HCT116 (cell line): Measurements from ENCODE around the gene MRPS12. TPM values are rescaled to one million over a fixed set of nuclear protein-coding genes. Genes with fewer than 3 reads are reported as not detected.
A peak's percentile ranks its signal among the peaks of the same experiment; 100 is the strongest.

Experiments
- ATAC-seq: fragments of 200-7000 bp; cut with Tn5 transposase; 2 replicates; pipeline ENCODE4 v1.9.1; 2020; ENCODE audit warnings: mild to moderate bottlenecking, moderate library complexity
- BruUV-seq: library from RNA; stranded (reverse); fragments of 400-500 nt; replicated peaks from 2 replicates; lab custom pipeline; 2021; lab: Mats Ljungman, UMichigan
- CTCF ChIA-PET: fragments of 300-600 bp; sonication (Branson Sonifier 250); formaldehyde crosslinking; loops from one replicate; lab custom pipeline; 2021; ENCODE audit warnings: antibody characterized with exemption; lab: Charles Lee
- POLR2A ChIA-PET: fragments of 300-600, 350-600 bp; sonication (Branson Sonifier 250); formaldehyde crosslinking; loops from one replicate; lab custom pipeline; 2021; ENCODE audit warnings: antibody characterized with exemption; lab: Charles Lee
- RAD21 ChIA-PET, 2 experiments: fragments of 300-600 bp; sonication (Branson Sonifier 250); formaldehyde crosslinking; loops; one replicate each; lab custom pipeline; 2023; ENCODE audit warnings: low total read pairs in 2 of 2; ENCODE audit not compliant: uncharacterized antibody in 2 of 2, unreplicated experiment in 2 of 2, low non-redundant PET in 1 of 2; lab: Charles Lee
- DNase-seq: peaks from one replicate; pipeline ENCODE4 v3.0.0-alpha.2; 2010; ENCODE audit warnings: low read depth, low spot score
- H2AFZ ChIP-seq: fragments of 200-600 bp; shearing (Covaris generic), sonication (generic); 2 replicates; pipeline ENCODE4 v1.6.1; 2017; ENCODE audit warnings: low read depth, mixed run types, mixed read lengths, antibody characterized with exemption, low read length; ENCODE audit not compliant: poor library complexity, severe bottlenecking
- H3K27ac ChIP-seq: 2 replicates; pipeline ENCODE4 v1.5.1; 2012; ENCODE audit warnings: low read depth, low read length
- H3K27me3 ChIP-seq: fragments of 200-600 bp; sonication (generic); 2 replicates; pipeline ENCODE4 v1.6.1; 2016; ENCODE audit warnings: mixed run types, low read length, mixed read lengths; ENCODE audit not compliant: insufficient read depth
- H3K36me3 ChIP-seq, 2 experiments: fragments of 200-500 bp in 1 of 2; fragments of 200-600 bp in 1 of 2; sonication (Bioruptor generic) in 1 of 2; sonication (generic) in 1 of 2; 2 replicates each; pipeline versions ENCODE4 v1.5.1 to v1.6.1; 2014 to 2016; ENCODE audit warnings: low read length in 2 of 2, inconsistent platforms in 1 of 2, mixed read lengths in 1 of 2, mixed run types in 1 of 2; ENCODE audit not compliant: insufficient read depth in 2 of 2, control insufficient read depth in 1 of 2
- H3K4me1 ChIP-seq, 2 experiments: fragments of 200-600 bp in 1 of 2; sonication (generic) in 1 of 2; 2 replicates each; pipeline versions ENCODE4 v1.5.1 to v1.6.1; 2012 to 2017; ENCODE audit warnings: low read length in 2 of 2, inconsistent platforms in 1 of 2, mild to moderate bottlenecking in 1 of 2, mixed read lengths in 1 of 2, mixed run types in 1 of 2, moderate library complexity in 1 of 2; ENCODE audit not compliant: insufficient read depth in 2 of 2, control insufficient read depth in 1 of 2
- H3K4me2 ChIP-seq: fragments of 200-600 bp; sonication (generic); 2 replicates; pipeline ENCODE4 v1.6.1; 2017; ENCODE audit warnings: mixed run types, low read length, mixed read lengths
- H3K4me3 ChIP-seq, 2 experiments: fragments of 200-600 bp in 1 of 2; sonication (generic) in 1 of 2; replicated peaks in 1 of 2; 2 replicates each; pipeline ENCODE4 v1.5.1; 2011 to 2016; ENCODE audit warnings: low read length in 2 of 2, control low read depth in 1 of 2, low read depth in 1 of 2, mild to moderate bottlenecking in 1 of 2, mixed read lengths in 1 of 2, mixed run types in 1 of 2
- H3K79me2 ChIP-seq: fragments of 200-600 bp; sonication (generic); 2 replicates; pipeline ENCODE4 v1.6.1; 2017; ENCODE audit warnings: mild to moderate bottlenecking, mixed run types, low read length, moderate library complexity, mixed read lengths; ENCODE audit not compliant: insufficient read depth
- H3K9ac ChIP-seq: fragments of 200-600 bp; sonication (generic); 2 replicates; pipeline ENCODE4 v1.6.1; 2016; ENCODE audit warnings: low read length, mixed read lengths
- H3K9me2 ChIP-seq: fragments of 200-600 bp; sonication (generic), shearing (Covaris generic); 2 replicates; pipeline ENCODE4 v1.6.1; 2017; ENCODE audit warnings: mixed run types, mild to moderate bottlenecking, moderate library complexity; ENCODE audit not compliant: insufficient read depth
- H3K9me3 ChIP-seq, 2 experiments: fragments of 200-500 bp in 1 of 2; fragments of 200-600 bp in 1 of 2; sonication (Bioruptor generic) in 1 of 2; sonication (generic) in 1 of 2; 2 replicates each; pipeline ENCODE4 v1.6.1; 2014 to 2017; ENCODE audit warnings: low read length in 2 of 2, mixed read lengths in 2 of 2, inconsistent platforms in 1 of 2, low read depth in 1 of 2, mild to moderate bottlenecking in 1 of 2, mixed run types in 1 of 2, moderate library complexity in 1 of 2; ENCODE audit not compliant: control insufficient read depth in 1 of 2, insufficient read depth in 1 of 2
- H4K20me1 ChIP-seq: fragments of 200-600 bp; sonication (generic), shearing (Covaris generic); 2 replicates; pipeline ENCODE4 v1.6.1; 2017; ENCODE audit warnings: mixed run types, mild to moderate bottlenecking, moderate library complexity; ENCODE audit not compliant: insufficient read depth
- CBX3 ChIP-seq: IDR thresholded peaks from 2 replicates; pipeline ENCODE4 v1.6.1; 2012; ENCODE audit warnings: low read depth
- CTCF ChIP-seq, 3 experiments: fragments of 200-600 bp in 1 of 3; sonication (generic) in 1 of 3; IDR thresholded peaks in 2 of 3; conservative IDR thresholded peaks in 1 of 3; 2 replicates each; pipeline ENCODE4 v1.5.1; 2012 to 2017; ENCODE audit warnings: low read depth in 2 of 3, low read length in 2 of 3, antibody characterized with exemption in 1 of 3, borderline replicate concordance in 1 of 3, control low read depth in 1 of 3, mild to moderate bottlenecking in 1 of 3, mixed read lengths in 1 of 3, mixed run types in 1 of 3, moderate library complexity in 1 of 3; ENCODE audit not compliant: insufficient read depth in 1 of 3
- EGR1 ChIP-seq: IDR thresholded peaks from 2 replicates; pipeline ENCODE4 v1.6.1; 2012; ENCODE audit warnings: low read depth
- EZH2phosphoT487 ChIP-seq: fragments of 200-600 bp; IDR thresholded peaks from 2 replicates; pipeline ENCODE4 v1.6.1; 2018; ENCODE audit warnings: antibody characterized with exemption, borderline replicate concordance
- FOSL1 ChIP-seq: IDR thresholded peaks from 2 replicates; pipeline ENCODE4 v1.6.1; 2012; ENCODE audit warnings: low read depth
- SRF ChIP-seq: IDR thresholded peaks from 2 replicates; pipeline ENCODE4 v1.6.1; 2012; ENCODE audit warnings: low read depth
- TCF7L2 ChIP-seq: IDR thresholded peaks from 2 replicates; pipeline ENCODE4 v1.7.0; 2011; ENCODE audit warnings: borderline replicate concordance, inconsistent platforms; ENCODE audit not compliant: insufficient read depth, insufficient read length; ENCODE audit errors: extremely low read depth
- YY1 ChIP-seq: IDR thresholded peaks from 2 replicates; pipeline ENCODE4 v1.6.1; 2011; ENCODE audit warnings: low read length, low read depth, moderate library complexity, mild to moderate bottlenecking; ENCODE audit not compliant: insufficient replicate concordance; ENCODE audit errors: extremely low read depth
- ZNF274 ChIP-seq: fragments of 200-500 bp; sonication (Bioruptor generic); IDR thresholded peaks from 2 replicates; pipeline ENCODE4 v1.6.1; 2014; ENCODE audit warnings: mild to moderate bottlenecking, low read depth, low read length, inconsistent platforms
- intact Hi-C: fragments of 100-400 bp; cut with micrococcal nuclease; formaldehyde crosslinking; loops from 2 replicates; pipeline ENCODE4 v1.10.0; 2022
- total RNA-seq: library from RNA; stranded (reverse); gene quantifications from one replicate; pipeline ENCODE4 v1.2.1, GENCODE V29; 2021; ENCODE audit not compliant: unreplicated experiment
- TF ChIP-seq, protein P1 (sequence below): IDR thresholded peaks from 2 replicates; pipeline ENCODE4 v1.6.1; 2012

The MRPS12 gene
- total RNA-seq, 1 experiment from 2014 or later = 97.7 TPM

- Histone ChIP-seq H2AFZ (no peak overlapping the region), H3K9ac (no peak overlapping the region), H3K4me2 (no peak overlapping the region), H3K4me3 (no peak overlapping the region), H3K27ac (no peak overlapping the region), H3K36me3 (no peaks in the 10 kb centered on the region), H3K79me2 (no peaks in the 10 kb centered on the region), H3K9me2 (no peaks in the 10 kb centered on the region), H3K27me3 (no peaks in the 10 kb centered on the region), H4K20me1 (no peaks in the 10 kb centered on the region), H3K9me3 (no peaks in the 10 kb centered on the region), H3K4me1 (no peaks in the 10 kb centered on the region)
- ChIA-PET POLR2A (no interaction called here), RAD21 (no interaction called here), CTCF (no interaction called here)
- intact Hi-C loops = no loop called here
- TF ChIP-seq CTCF (IDR thresholded peaks at IDR 0.05 in 2 of 3, conservative IDR thresholded peaks at IDR 0.05 in 1 of 3; ENCODE audit: borderline replicate concordance in 1 of 3, insufficient read depth in 1 of 3, low read depth in 2 of 3, low read length in 2 of 3) = no peak
- ATAC-seq (peak; percentile 63; the same call in 1 of the 2 replicates), DNase-seq (no peak)
- BruUV-seq = no TSS peak
These were observed 37.9 kb upstream of the MRPS12 start for GRCh38 chr19:38892841-38893240.

DNA sequence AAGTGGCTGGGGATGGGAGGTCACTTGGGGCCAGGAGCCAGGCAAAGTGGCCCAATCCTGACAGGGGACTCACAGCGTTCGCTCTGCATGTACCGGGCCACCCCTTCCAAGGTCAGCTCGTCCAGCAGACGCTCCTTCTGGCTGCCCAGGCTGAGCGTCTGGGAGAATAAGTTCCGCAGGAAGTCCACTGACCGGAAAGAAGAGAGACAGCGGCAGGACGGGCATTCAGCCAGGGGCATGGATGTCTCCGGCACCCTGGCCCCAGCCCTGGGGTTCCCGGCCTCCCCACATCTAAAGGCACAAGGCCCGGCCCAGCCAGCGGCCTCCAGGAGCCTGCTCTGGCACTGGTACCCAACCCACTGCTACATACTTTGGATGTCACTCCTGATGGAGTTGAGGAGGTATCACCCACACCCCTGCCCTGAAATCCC lies 37.4 kb upstream of the MRPS12 start:
- Histone ChIP-seq H3K4me1 (0 out of 4 replicates have a peak, but pooled peaks cover 0 to under 1% of the 10 kb centered on the region in 2 experiments), H3K9me2 (no peaks in the 10 kb centered on the region), H4K20me1 (no peaks in the 10 kb centered on the region), H3K9me3 (no peaks in the 10 kb centered on the region), H3K9ac (no peak overlapping the region), H3K4me3 (no peak overlapping the region), H3K79me2 (no peaks in the 10 kb centered on the region), H3K4me2 (no peak overlapping the region), H3K27me3 (no peaks in the 10 kb centered on the region), H3K36me3 (no peaks in the 10 kb centered on the region), H3K27ac (no peak overlapping the region), H2AFZ (no peak overlapping the region)
- intact Hi-C loops = no loop called here
- ChIA-PET RAD21 (no interaction called here), CTCF (no interaction called here), POLR2A (no interaction called here)
- TF ChIP-seq EGR1 (no peak), TCF7L2 (no peak), FOSL1 (no peak), CBX3 (no peak), ZNF274 (no peak), SRF (no peak), EZH2phosphoT487 (no peak), YY1 (no peak)
- TF ChIP-seq, protein P1, sequence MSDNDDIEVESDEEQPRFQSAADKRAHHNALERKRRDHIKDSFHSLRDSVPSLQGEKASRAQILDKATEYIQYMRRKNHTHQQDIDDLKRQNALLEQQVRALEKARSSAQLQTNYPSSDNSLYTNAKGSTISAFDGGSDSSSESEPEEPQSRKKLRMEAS = no peak
- BruUV-seq = no TSS peak
- ATAC-seq (no peak), DNase-seq (no peak)
